Central memory CD8-positive, alpha-beta T cell (primary cell): ENCODE measurements around the gene PARP6.

Source experiments
- ATAC-seq: fragments of 150-1000 bp; cut with Tn5 transposase; replicated peaks from 2 replicates; pipeline ENCODE4 v1.10.0; 2022; ENCODE audit warnings: mild to moderate bottlenecking, moderate FRiP score, moderate number of reproducible peaks; ENCODE audit not compliant: poor library complexity, severe bottlenecking; ENCODE audit errors: extremely low read depth
- DNase-seq, 2 donors: peaks; one replicate each; pipeline ENCODE4 v3.0.0; 2021; ENCODE audit warnings: low spot score in 2 of 2
- H3K27ac Mint-ChIP-seq: one replicate; pipeline ENCODE4 v1.8.0; 2022; ENCODE audit warnings: low read depth, mild to moderate bottlenecking, moderate library complexity, mixed read lengths
- H3K27me3 Mint-ChIP-seq: one replicate; pipeline ENCODE4 v1.8.0; 2022; ENCODE audit warnings: mixed read lengths
- H3K36me3 Mint-ChIP-seq: one replicate; pipeline ENCODE4 v1.8.0; 2022; ENCODE audit warnings: mild to moderate bottlenecking, moderate library complexity, mixed read lengths; ENCODE audit not compliant: insufficient read depth
- H3K4me1 Mint-ChIP-seq: one replicate; pipeline ENCODE4 v1.8.0; 2022; ENCODE audit warnings: mixed read lengths
- H3K4me3 Mint-ChIP-seq: one replicate; pipeline ENCODE4 v1.8.0; 2022; ENCODE audit warnings: mild to moderate bottlenecking, moderate library complexity, mixed read lengths
- H3K9me3 Mint-ChIP-seq: one replicate; pipeline ENCODE4 v1.8.0; 2022; ENCODE audit warnings: mixed read lengths

PARP6 gene

DNA sequence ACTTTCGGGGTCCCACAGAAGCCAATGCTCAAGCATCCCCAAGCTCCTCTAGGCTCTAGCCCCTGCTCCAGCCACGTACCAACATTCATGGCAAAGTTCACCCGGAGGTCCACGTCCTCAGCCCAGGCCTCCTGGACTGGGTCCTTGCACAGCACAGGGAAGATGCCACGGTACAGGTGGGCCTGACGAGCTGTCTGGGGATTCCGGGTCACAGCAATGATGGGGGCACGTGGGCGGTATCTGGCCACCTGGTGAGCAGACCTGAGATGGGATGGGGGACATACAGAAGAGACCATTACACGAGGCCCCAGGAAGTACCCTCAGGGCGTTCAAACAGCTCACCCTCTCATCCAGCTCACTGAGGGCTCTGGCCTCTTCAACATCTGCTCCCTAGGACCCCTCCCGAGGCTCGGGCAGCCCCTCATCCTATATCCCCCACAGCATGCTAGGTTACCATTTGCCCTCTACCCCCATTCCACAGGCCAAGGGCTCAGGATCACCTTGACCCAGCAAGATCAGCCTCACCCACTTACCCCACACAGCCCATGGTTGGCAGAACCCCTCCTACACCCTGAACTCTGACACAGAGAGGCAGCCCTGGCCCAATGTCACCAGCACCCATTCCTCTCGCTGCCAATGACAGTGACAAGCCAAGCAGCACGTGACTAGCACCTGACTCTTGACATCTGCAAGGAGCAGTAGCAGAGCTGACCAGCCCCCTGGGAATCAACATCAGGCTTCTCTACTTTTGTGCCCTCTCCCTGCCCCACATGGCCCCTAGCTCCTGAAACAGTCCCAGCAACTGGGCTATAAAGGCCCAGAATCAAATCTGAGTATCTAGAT, 71.7 kb downstream of the PARP6 start:
- peaks cover 41% of the 10 kb centered on the region for H3K36me3 Mint-ChIP-seq
- H3K27ac Mint-ChIP-seq: peak overlapping the region; percentile 41
- DNase-seq: no peak
- ATAC-seq: no peak
- H3K4me3 Mint-ChIP-seq: no peak overlapping the region
- peaks cover 4% of the 10 kb centered on the region for H3K4me1 Mint-ChIP-seq
- H3K9me3 Mint-ChIP-seq: no peaks in the 10 kb centered on the region
- H3K27me3 Mint-ChIP-seq: peaks cover 21% of the 10 kb centered on the region

DNA sequence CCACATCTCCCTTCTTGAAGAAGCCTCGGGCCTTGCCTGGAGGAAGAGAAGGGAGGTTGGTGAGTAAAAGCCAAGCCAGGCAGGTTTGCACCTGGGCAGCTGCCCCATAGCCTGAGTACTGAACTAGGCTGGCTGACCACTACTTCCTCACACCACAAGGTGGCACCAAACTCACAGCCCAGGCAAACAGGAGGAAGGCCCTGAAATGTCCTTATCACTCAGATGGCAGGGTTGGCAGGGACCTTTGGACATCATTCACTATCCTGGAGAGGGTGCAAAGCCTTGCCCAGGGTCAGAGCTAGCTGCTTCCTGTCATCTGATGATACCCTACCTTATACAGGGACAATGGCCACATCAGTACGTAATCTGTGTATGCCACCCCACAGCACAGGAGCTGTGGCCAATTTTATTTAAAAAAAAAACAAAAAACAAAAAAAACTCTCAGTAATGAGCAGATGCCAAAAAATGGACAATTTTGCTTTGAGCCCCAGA, 72.6 kb downstream of the PARP6 start:
- peak; percentile 65 for ATAC-seq
- peak; percentile 64 to 68 for DNase-seq
- Mint-ChIP-seq H3K36me3 (peaks cover 32% of the 10 kb centered on the region), H3K4me3 (no peak overlapping the region), H3K9me3 (no peaks in the 10 kb centered on the region), H3K4me1 (peaks cover 4% of the 10 kb centered on the region), H3K27me3 (peaks cover 21% of the 10 kb centered on the region), H3K27ac (no peak overlapping the region)

DNA sequence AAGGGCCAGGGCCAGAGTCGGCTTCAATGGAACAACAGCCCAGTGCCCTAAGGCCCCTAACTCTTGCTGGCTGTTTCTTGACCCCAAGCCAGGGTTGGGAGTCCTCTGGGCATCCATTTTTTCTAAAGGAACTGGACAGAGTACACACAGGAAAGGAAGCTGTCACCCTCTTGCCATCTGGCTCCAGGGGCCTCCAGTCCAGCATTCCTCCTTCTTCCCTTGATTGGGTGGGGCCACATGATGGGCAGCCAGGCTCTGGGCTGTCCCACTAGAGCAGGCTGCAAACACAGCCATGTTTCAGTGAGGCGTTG, 73.2 kb downstream of the PARP6 start:
- Mint-ChIP-seq H3K27ac (no peak overlapping the region), H3K4me1 (peaks cover 4% of the 10 kb centered on the region), H3K27me3 (peaks cover 21% of the 10 kb centered on the region), H3K9me3 (no peaks in the 10 kb centered on the region), H3K36me3 (peaks cover 27% of the 10 kb centered on the region), H3K4me3 (no peak overlapping the region)
- no peak for DNase-seq
- no peak for ATAC-seq

DNA sequence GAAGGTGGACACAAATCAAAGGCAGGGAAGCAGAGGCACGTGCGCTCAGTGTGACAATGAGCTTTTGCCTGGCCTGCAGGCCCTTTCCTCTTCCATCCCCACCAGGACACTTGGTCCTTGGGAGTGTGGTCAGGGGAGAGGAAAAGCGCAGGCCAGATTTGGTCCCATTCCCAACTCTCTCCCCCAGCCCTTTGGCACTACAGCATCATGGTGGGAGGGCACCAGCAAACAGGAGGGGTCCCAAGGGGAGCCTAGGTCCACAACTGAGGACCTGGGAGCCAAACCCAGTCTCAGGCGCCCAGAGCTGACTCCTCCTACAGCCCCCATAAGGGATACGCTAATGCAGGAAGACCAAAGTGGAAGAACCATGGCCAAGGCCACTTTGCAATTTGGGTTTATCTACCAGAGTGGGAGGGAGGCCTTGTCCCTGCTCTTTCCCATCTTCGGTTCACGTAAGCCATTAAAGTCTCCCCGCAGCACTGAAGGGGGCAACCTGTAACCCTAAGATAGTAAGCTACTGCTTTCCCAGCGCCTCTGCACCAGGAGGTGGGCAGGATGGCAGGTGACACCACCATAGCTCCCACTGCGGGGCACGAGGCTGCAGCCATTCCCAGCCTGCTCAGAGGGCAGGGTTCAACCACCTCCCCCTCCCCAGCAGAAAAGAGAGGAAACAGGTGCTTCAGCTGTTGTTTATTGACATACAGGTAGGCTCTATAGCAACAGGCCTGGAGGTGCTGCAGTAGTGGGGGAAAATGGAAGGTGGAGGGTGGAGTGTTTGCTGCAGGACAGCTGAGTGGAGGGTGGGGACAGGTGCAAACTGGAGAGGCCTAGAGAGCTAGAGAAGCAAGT, 73.8 kb downstream of the PARP6 start:
- peaks cover 27% of the 10 kb centered on the region for H3K36me3 Mint-ChIP-seq
- no peak for ATAC-seq
- no peak for DNase-seq
- peaks cover 4% of the 10 kb centered on the region for H3K4me1 Mint-ChIP-seq
- H3K9me3 Mint-ChIP-seq: no peaks in the 10 kb centered on the region
- H3K27me3 Mint-ChIP-seq: peaks cover 21% of the 10 kb centered on the region
- peak overlapping the region; percentile 62 for H3K4me3 Mint-ChIP-seq
- no peak overlapping the region for H3K27ac Mint-ChIP-seq

DNA sequence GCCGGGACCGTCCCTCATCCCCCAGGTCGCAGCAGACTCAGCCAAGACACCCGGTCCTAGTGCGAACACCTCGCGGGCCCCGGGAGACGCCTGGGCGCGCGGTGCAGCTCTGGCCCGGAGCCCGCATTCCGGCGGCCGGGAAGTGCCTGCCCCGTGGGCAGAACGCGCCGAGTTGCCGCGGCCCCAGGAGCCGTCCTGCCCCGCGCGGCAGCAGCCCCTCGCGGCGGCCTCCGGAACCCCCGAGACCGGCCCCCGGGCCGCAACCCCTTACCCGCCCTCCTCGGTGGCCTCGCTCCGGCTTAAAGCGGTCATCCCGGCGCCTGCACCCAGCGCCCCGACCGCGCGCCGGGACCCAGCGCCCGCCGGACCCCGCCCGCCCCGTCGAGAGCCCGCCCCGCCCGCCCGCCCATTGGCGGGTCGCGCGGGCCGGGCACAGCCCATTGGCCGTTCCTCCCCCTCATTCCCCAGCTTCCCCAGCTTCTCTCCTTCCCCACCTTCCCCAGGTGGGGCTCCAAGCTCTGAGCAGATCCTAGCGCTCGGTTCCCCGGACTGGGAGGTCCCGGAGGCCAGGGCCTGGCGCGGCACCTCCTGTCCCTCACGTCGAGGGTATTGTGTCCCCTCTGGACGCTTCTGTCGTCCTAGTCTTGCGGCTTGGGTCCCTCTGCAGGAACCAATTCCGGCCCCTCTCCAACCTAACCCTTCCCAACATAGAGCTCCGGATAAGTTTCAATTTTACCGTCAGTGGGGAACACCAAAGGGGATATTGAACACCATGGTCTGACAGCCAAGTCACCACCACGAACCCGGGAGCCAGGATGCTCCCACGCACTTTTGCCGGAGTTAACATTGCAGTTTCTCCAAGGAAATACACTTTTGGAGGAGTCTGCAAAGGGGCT, 74.6 kb downstream of the PARP6 start, which contains the start of gene GRAMD2A:
Gene GRAMD2A (minus strand): TSS at position 328 of the 896 bp plus-strand sequence.
- H3K27ac Mint-ChIP-seq: no peak within 1 kb of the TSS
- ATAC-seq (peak; percentile 22), DNase-seq (no peak)
- H3K36me3 Mint-ChIP-seq: peaks cover 23% of the 10 kb centered on the region
- peak within 1 kb of the TSS; percentile 62 for H3K4me3 Mint-ChIP-seq
- no peaks in the 10 kb centered on the region for H3K9me3 Mint-ChIP-seq
- H3K4me1 Mint-ChIP-seq: peaks cover 4% of the 10 kb centered on the region
- H3K27me3 Mint-ChIP-seq: peaks cover 21% of the 10 kb centered on the region

DNA sequence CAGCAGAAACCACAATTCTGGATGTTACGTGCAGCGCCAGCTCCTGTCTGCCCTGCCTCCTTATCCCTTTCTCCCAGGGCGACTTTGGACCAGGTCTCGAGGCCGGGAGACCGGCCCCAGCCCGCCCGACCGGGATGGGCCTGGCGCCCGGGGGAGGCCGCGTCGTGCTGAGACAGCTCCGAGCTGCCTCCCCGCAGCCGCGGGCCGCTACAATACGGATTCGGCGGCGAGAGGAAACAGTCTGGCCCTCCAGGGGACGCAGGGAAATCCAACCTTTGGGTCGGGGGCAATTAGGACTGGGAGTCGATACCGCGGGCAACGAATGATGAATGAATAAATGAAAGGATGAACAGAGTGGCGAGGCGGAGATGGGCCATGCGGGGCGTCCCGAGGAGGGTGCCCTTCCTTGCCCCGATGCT, 75.3 kb downstream of the PARP6 start:
- no peak for ATAC-seq
- no peak for DNase-seq
- Mint-ChIP-seq H3K4me1 (peaks cover 4% of the 10 kb centered on the region), H3K36me3 (peaks cover 20% of the 10 kb centered on the region), H3K27ac (no peak overlapping the region), H3K4me3 (no peak overlapping the region), H3K27me3 (peaks cover 21% of the 10 kb centered on the region), H3K9me3 (no peaks in the 10 kb centered on the region)

DNA sequence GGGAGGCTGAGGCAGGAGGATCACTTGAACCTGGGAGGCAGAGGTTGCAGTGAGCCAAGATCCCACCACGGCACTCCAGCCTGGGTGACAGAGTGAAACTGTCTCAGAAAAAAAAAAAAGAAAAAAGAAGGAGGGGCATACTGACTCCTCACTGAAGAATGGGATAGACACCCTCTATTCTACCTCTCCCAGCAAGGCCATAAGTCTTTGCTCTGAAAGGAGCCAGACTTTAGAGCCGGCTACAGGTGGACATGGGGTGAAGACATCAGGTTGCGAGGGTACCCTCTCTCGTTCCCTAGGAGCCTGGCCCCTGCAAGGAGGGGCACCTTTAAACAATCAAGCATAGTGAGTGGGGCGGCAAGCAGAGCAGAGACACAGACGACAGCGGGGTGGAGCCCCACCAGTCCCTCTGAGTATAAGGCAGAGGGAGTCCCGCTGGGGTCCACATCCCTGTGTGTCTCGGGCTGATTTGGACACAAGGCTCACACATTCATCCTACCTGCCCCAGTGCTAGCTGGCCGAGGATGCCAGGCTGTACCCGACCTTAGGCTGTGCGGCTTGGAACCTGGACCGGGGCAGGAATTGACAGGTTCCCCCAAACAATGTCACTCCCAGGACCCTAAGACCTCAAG, 75.8 kb downstream of the PARP6 start:
- DNase-seq: no peak
- Mint-ChIP-seq H3K4me3 (no peak overlapping the region), H3K36me3 (peaks cover 15% of the 10 kb centered on the region), H3K27ac (no peak overlapping the region), H3K27me3 (peaks cover 21% of the 10 kb centered on the region), H3K9me3 (no peaks in the 10 kb centered on the region), H3K4me1 (peaks cover 4% of the 10 kb centered on the region)
- ATAC-seq: no peak

DNA sequence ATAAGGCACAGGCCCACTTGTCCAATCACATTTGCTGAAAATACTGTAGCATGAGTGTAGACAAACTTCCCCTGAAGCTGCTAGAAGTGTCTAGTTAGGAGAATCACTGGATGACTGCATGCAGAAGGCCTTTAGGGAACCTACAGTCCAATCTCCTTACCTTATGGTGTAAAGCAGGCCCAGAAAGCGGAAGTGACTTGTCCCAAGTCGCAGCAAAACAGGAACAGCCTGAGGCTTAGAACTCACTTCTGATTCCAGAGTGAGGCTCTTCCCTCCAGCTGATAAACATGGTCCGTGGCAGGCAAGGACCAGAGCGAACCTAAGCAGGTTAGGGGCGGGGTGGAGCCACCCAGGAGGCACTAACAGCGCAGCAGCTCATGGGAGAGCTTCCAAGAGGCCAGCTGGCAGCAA, 77.2 kb downstream of the PARP6 start:
- Mint-ChIP-seq H3K9me3 (no peaks in the 10 kb centered on the region), H3K4me3 (no peak overlapping the region), H3K4me1 (peaks cover 4% of the 10 kb centered on the region), H3K27ac (no peak overlapping the region), H3K27me3 (peaks cover 30% of the 10 kb centered on the region), H3K36me3 (peaks cover 7% of the 10 kb centered on the region)
- DNase-seq: no peak
- no peak for ATAC-seq

DNA sequence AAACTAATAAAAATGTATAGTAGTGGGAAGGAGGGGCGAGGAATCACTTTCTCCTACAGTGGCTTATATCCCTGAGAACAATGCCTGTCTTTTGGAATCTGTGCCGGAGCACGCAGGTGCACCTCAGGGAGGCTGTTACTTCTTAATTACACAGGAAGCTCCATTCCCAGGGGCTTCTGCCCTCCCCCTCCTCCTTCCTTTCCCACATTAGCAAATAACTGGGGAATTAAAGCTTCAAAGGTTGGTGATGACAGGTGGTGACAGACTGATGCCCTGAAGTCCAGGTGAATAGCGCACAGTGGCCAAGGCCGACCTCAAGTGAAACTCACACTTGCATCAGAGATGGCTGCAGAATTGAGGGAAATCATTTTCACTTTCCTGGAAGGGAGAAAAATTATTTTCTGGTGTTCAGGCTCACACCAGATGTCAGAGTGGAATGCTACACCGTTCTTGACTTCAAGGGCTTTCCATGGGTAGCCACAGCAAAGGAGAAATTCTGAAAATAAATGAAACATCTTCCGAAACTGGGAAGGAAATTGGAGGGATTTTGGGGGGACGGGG, 78.4 kb downstream of the PARP6 start:
- peaks cover 32% of the 10 kb centered on the region for H3K27me3 Mint-ChIP-seq
- DNase-seq (no peak), ATAC-seq (no peak)
- no peak overlapping the region for H3K4me3 Mint-ChIP-seq
- no peak overlapping the region for H3K27ac Mint-ChIP-seq
- peaks cover 3% of the 10 kb centered on the region for H3K36me3 Mint-ChIP-seq
- H3K4me1 Mint-ChIP-seq: peaks cover 4% of the 10 kb centered on the region
- no peaks in the 10 kb centered on the region for H3K9me3 Mint-ChIP-seq

DNA sequence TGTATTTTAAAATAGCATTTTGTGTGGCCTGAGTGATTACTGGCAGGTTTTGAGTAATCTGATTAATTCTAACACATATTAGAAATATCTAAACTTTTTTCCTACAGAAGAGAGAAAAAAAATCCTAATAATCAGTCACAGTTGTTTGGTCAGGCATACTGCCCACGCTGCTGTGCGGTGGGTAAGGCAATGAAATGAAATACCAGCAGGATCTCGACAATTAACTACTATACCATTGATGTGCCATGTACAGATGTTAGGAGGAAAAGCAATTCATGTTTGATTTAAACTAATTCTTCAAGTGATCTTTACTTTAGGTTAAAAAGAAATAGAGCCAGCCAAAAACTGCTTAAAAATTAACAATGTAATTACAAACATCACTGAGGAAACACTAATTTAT, 79.9 kb downstream of the PARP6 start:
- no peaks in the 10 kb centered on the region for H3K9me3 Mint-ChIP-seq
- H3K4me1 Mint-ChIP-seq: no peaks in the 10 kb centered on the region
- H3K27ac Mint-ChIP-seq: no peak overlapping the region
- DNase-seq: no peak
- no peak overlapping the region for H3K4me3 Mint-ChIP-seq
- peaks cover 21% of the 10 kb centered on the region for H3K27me3 Mint-ChIP-seq
- no peak for ATAC-seq
- no peaks in the 10 kb centered on the region for H3K36me3 Mint-ChIP-seq
